Mesenchymal stem cell (in vitro differentiated cells and primary cell): Measurements from ENCODE around the gene DRP2.

Experiments
- DNase-seq: peaks from one replicate; pipeline ENCODE4 v3.0.0-alpha.2; 2013
- H2AFZ ChIP-seq: one replicate; pipeline ENCODE4 v1.6.1; 2013; ENCODE audit warnings: low read depth, mild to moderate bottlenecking, control low read depth, inconsistent platforms, low read length, moderate library complexity
- H2AK5ac ChIP-seq: 2 replicates; pipeline ENCODE4 v1.6.1; 2013; ENCODE audit warnings: low read length, moderate library complexity, mild to moderate bottlenecking, inconsistent platforms; ENCODE audit not compliant: severe bottlenecking
- H2BK120ac ChIP-seq: one replicate; pipeline ENCODE4 v1.6.1; 2013; ENCODE audit warnings: low read depth, mild to moderate bottlenecking, inconsistent platforms, low read length, moderate library complexity
- H2BK12ac ChIP-seq, 2 experiments: one replicate each; pipeline ENCODE4 v1.6.1; 2013; ENCODE audit warnings: inconsistent platforms in 2 of 2, low read length in 2 of 2, mild to moderate bottlenecking in 2 of 2, moderate library complexity in 2 of 2, control low read depth in 1 of 2
- H2BK15ac ChIP-seq: one replicate; pipeline ENCODE4 v1.6.1; 2013; ENCODE audit warnings: mild to moderate bottlenecking, low read depth, inconsistent platforms; ENCODE audit not compliant: poor library complexity, severe bottlenecking
- H2BK5ac ChIP-seq: 2 replicates; pipeline ENCODE4 v1.6.1; 2013; ENCODE audit warnings: low read depth, mild to moderate bottlenecking, low read length, control low read depth, inconsistent platforms; ENCODE audit not compliant: poor library complexity, severe bottlenecking
- H3K14ac ChIP-seq, 2 experiments: one replicate each; pipeline ENCODE4 v1.6.1; 2013; ENCODE audit warnings: inconsistent platforms in 2 of 2, low read length in 2 of 2, control low read depth in 1 of 2, mild to moderate bottlenecking in 1 of 2, moderate library complexity in 1 of 2
- H3K18ac ChIP-seq, 2 experiments: one replicate each; pipeline ENCODE4 v1.6.1; 2013; ENCODE audit warnings: inconsistent platforms in 2 of 2, low read length in 2 of 2, control low read depth in 1 of 2, low read depth in 1 of 2, mild to moderate bottlenecking in 1 of 2
- H3K23ac ChIP-seq, 2 experiments: one replicate each; pipeline ENCODE4 v1.6.1; 2013; ENCODE audit warnings: inconsistent platforms in 2 of 2, low read length in 2 of 2, mild to moderate bottlenecking in 2 of 2, moderate library complexity in 2 of 2, control low read depth in 1 of 2
- H3K27ac ChIP-seq: 2 replicates; pipeline ENCODE4 v1.5.1; 2013; ENCODE audit warnings: mild to moderate bottlenecking, moderate library complexity, low read length, control low read depth, inconsistent platforms; ENCODE audit not compliant: poor library complexity, severe bottlenecking
- H3K27me3 ChIP-seq, 2 experiments: 2 replicates each; pipeline versions ENCODE4 v1.6.1 to v1.7.0; 2013; ENCODE audit warnings: low read length in 2 of 2, mild to moderate bottlenecking in 2 of 2, moderate library complexity in 2 of 2, control low read depth in 1 of 2, inconsistent platforms in 1 of 2; ENCODE audit not compliant: control insufficient read depth in 1 of 2, insufficient read depth in 1 of 2
- H3K36me3 ChIP-seq, 2 experiments: 2 replicates each; pipeline versions ENCODE4 v1.6.1 to v1.7.0; 2013; ENCODE audit warnings: low read length in 2 of 2, control low read depth in 1 of 2, inconsistent platforms in 1 of 2, low read depth in 1 of 2, mild to moderate bottlenecking in 1 of 2; ENCODE audit not compliant: insufficient read depth in 2 of 2, control insufficient read depth in 1 of 2
- H3K4ac ChIP-seq, 2 experiments: one replicate each; pipeline ENCODE4 v1.6.1; 2013; ENCODE audit warnings: inconsistent platforms in 2 of 2, low read length in 2 of 2, mild to moderate bottlenecking in 2 of 2, moderate library complexity in 2 of 2, control low read depth in 1 of 2, low read depth in 1 of 2
- H3K4me1 ChIP-seq: 2 replicates; pipeline ENCODE4 v1.6.1; 2013; ENCODE audit warnings: low read depth, low read length, control low read depth; ENCODE audit not compliant: control insufficient read depth, insufficient read depth
- H3K4me2 ChIP-seq: 2 replicates; pipeline ENCODE4 v1.6.1; 2013; ENCODE audit warnings: low read length, mild to moderate bottlenecking, inconsistent platforms; ENCODE audit not compliant: poor library complexity, severe bottlenecking
- H3K4me3 ChIP-seq, 2 experiments: 2 replicates each; pipeline versions ENCODE4 v1.5.1 to v1.7.0; 2013; ENCODE audit warnings: low read length in 2 of 2, mild to moderate bottlenecking in 2 of 2, control low read depth in 1 of 2, low read depth in 1 of 2; ENCODE audit not compliant: insufficient read depth in 1 of 2
- H3K79me1 ChIP-seq: replicated peaks from 2 replicates; pipeline ENCODE4 v1.6.1; 2013; ENCODE audit warnings: mild to moderate bottlenecking, control low read depth, low read length, inconsistent platforms; ENCODE audit not compliant: poor library complexity, severe bottlenecking
- H3K9ac ChIP-seq: 2 replicates; pipeline ENCODE4 v1.7.0; 2013; ENCODE audit warnings: mild to moderate bottlenecking, low read length, moderate library complexity
- H3K9me3 ChIP-seq: 2 replicates; pipeline ENCODE4 v1.7.0; 2013; ENCODE audit warnings: mild to moderate bottlenecking, low read length; ENCODE audit not compliant: control insufficient read depth
- H4K8ac ChIP-seq: one replicate; pipeline ENCODE4 v1.6.1; 2013; ENCODE audit warnings: inconsistent platforms, mild to moderate bottlenecking, low read length, moderate library complexity
- H4K91ac ChIP-seq: one replicate; pipeline ENCODE4 v1.6.1; 2013; ENCODE audit warnings: mild to moderate bottlenecking, low read length, inconsistent platforms
- WGBS: methylation state at CpG from one replicate; pipeline ENCODE4 v1.1.7; 2013; ENCODE audit warnings: mixed read lengths; 5-methylcytosine and 5-hydroxymethylcytosine counted together

DRP2 gene

GRCh38 chrX:101217689-101218088 lies 1.9 kb upstream of the DRP2 start:
- no peak overlapping the region for H3K4ac ChIP-seq
- no peak overlapping the region for H2BK12ac ChIP-seq
- H3K23ac ChIP-seq = no peak overlapping the region
- no peaks in the 10 kb centered on the region for H3K9me3 ChIP-seq
- no peak overlapping the region for H4K91ac ChIP-seq
- no peaks in the 10 kb centered on the region for H3K4me1 ChIP-seq
- no peak overlapping the region for H2AFZ ChIP-seq
- no peak overlapping the region for H3K4me3 ChIP-seq
- H2BK15ac ChIP-seq = no peak overlapping the region
- no peak for DNase-seq
- H3K27ac ChIP-seq = no peak overlapping the region
- H3K18ac ChIP-seq = no peak overlapping the region
- H2BK120ac ChIP-seq = no peak overlapping the region
- H3K9ac ChIP-seq = no peak overlapping the region
- H3K4me2 ChIP-seq = no peak overlapping the region
- peaks cover 0 to 24% of the 10 kb centered on the region in 2 experiments for H3K27me3 ChIP-seq
- no peaks in the 10 kb centered on the region for H3K36me3 ChIP-seq
- no peaks in the 10 kb centered on the region for H3K79me1 ChIP-seq
- no peak overlapping the region for H2BK5ac ChIP-seq
- H3K14ac ChIP-seq = no peak overlapping the region
- no peak overlapping the region for H2AK5ac ChIP-seq
- H4K8ac ChIP-seq = no peak overlapping the region
- WGBS = 97% methylated on average over 5 of the region's 6 CpGs

GRCh38 chrX:101219864-101220346 lies 319 bp downstream of the DRP2 start:
- H3K4ac ChIP-seq = no peak overlapping the region
- H3K4me1 ChIP-seq = no peaks in the 10 kb centered on the region
- no peak overlapping the region for H3K14ac ChIP-seq
- H3K9me3 ChIP-seq = no peaks in the 10 kb centered on the region
- no peak overlapping the region for H2BK12ac ChIP-seq
- H3K18ac ChIP-seq = peak overlapping the region; percentile 43 to 62
- H4K91ac ChIP-seq = peak overlapping the region; percentile 68
- H3K23ac ChIP-seq = no peak overlapping the region
- peak overlapping the region in 1 of 2 experiments; percentile 2 for H3K4me3 ChIP-seq
- H2AK5ac ChIP-seq = no peak overlapping the region
- H3K79me1 ChIP-seq = no peaks in the 10 kb centered on the region
- no peak overlapping the region for H2BK5ac ChIP-seq
- H2AFZ ChIP-seq = peak overlapping the region; percentile 51
- no peak overlapping the region for H3K4me2 ChIP-seq
- H3K9ac ChIP-seq = peak overlapping the region; percentile 40
- 19% methylated on average over 8 of the region's 12 CpGs for WGBS
- DNase-seq = peak; percentile 71
- no peaks in the 10 kb centered on the region for H3K36me3 ChIP-seq
- peak overlapping the region; percentile 64 for H4K8ac ChIP-seq
- H3K27ac ChIP-seq = no peak overlapping the region
- no peak overlapping the region for H2BK15ac ChIP-seq
- H2BK120ac ChIP-seq = no peak overlapping the region
- peaks cover 0 to 24% of the 10 kb centered on the region in 2 experiments for H3K27me3 ChIP-seq

- Histone ChIP-seq H3K23ac (no peak overlapping the region), H2BK15ac (no peak overlapping the region), H4K91ac (no peak overlapping the region), H4K8ac (no peak overlapping the region), H3K27ac (no peak overlapping the region), H3K9me3 (no peaks in the 10 kb centered on the region), H3K14ac (peak overlapping the region in 1 of 2 experiments; percentile 20), H3K4me3 (no peak overlapping the region), H2BK5ac (no peak overlapping the region), H2BK120ac (no peak overlapping the region), H3K27me3 (peaks cover 0 to 24% of the 10 kb centered on the region in 2 experiments), H3K4ac (peak overlapping the region in 1 of 2 experiments; percentile 84), H3K9ac (no peak overlapping the region), H2BK12ac (no peak overlapping the region), H3K4me2 (no peak overlapping the region), H3K18ac (peak overlapping the region in 1 of 2 experiments; percentile 76), H3K79me1 (no peaks in the 10 kb centered on the region), H2AK5ac (no peak overlapping the region), H3K4me1 (no peaks in the 10 kb centered on the region), H3K36me3 (no peaks in the 10 kb centered on the region), H2AFZ (no peak overlapping the region)
- DNase-seq = no peak
- no CpG with 5 or more reads among the region's 4 CpGs for WGBS
Measured at GRCh38 chrX:101220662-101221260, 1.2 kb downstream of the DRP2 start.

- H3K4me2 ChIP-seq = no peak overlapping the region
- no peak overlapping the region for H4K91ac ChIP-seq
- H2BK5ac ChIP-seq = no peak overlapping the region
- no peak overlapping the region for H2AFZ ChIP-seq
- no peak overlapping the region for H3K4ac ChIP-seq
- no peak overlapping the region for H3K23ac ChIP-seq
- no peak overlapping the region for H2AK5ac ChIP-seq
- no peak overlapping the region for H3K14ac ChIP-seq
- no peak overlapping the region for H4K8ac ChIP-seq
- H3K27me3 ChIP-seq = peaks cover 0 to 24% of the 10 kb centered on the region in 2 experiments
- H2BK120ac ChIP-seq = no peak overlapping the region
- H3K27ac ChIP-seq = no peak overlapping the region
- no peak overlapping the region for H2BK15ac ChIP-seq
- no peak for DNase-seq
- WGBS = no CpG with 5 or more reads among the region's 1 CpG
- no peaks in the 10 kb centered on the region for H3K4me1 ChIP-seq
- H3K79me1 ChIP-seq = no peaks in the 10 kb centered on the region
- no peak overlapping the region for H3K18ac ChIP-seq
- H3K4me3 ChIP-seq = no peak overlapping the region
- H2BK12ac ChIP-seq = no peak overlapping the region
- H3K36me3 ChIP-seq = no peaks in the 10 kb centered on the region
- H3K9ac ChIP-seq = no peak overlapping the region
- H3K9me3 ChIP-seq = no peaks in the 10 kb centered on the region
Measured at GRCh38 chrX:101223226-101223625, 3.6 kb downstream of the DRP2 start.
